ENCODE results near the gene TEX19. TPM values are rescaled to one million over a fixed set of nuclear protein-coding genes. Genes with fewer than 3 reads are reported as not detected.

Gene TEX19
- total and polyA plus RNA-seq, 2 of the 8 experiments (the other 6 are each of a cell fraction or from before 2014, with no cell fraction given) = 0.54 to 0.80 TPM

DNA sequence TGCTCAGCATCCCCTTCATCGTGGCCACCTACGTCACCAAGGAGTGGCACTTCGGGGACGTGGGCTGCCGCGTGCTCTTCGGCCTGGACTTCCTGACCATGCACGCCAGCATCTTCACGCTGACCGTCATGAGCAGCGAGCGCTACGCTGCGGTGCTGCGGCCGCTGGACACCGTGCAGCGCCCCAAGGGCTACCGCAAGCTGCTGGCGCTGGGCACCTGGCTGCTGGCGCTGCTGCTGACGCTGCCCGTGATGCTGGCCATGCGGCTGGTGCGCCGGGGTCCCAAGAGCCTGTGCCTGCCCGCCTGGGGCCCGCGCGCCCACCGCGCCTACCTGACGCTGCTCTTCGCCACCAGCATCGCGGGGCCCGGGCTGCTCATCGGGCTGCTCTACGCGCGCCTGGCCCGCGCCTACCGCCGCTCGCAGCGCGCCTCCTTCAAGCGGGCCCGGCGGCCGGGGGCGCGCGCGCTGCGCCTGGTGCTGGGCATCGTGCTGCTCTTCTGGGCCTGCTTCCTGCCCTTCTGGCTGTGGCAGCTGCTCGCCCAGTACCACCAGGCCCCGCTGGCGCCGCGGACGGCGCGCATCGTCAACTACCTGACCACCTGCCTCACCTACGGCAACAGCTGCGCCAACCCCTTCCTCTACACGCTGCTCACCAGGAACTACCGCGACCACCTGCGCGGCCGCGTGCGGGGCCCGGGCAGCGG lies 15.7 kb downstream of the TEX19 start (continued):
- TF ChIP-seq RNF2 (IDR thresholded peaks at IDR 0.05; ENCODE audit: borderline replicate concordance, low read depth, low read length, missing control alignments, poor library complexity, severe bottlenecking) = no peak
- no peak for TF ChIP-seq RFX5 (IDR thresholded peaks at IDR 0.05; ENCODE audit: borderline replicate concordance, low read depth, low read length)
- TF ChIP-seq CHD1 (IDR thresholded peaks at IDR 0.05; ENCODE audit: low read depth, low read length) = no peak
- TF ChIP-seq CREB1 (IDR thresholded peaks at IDR 0.05) = no peak
- no peak for TF ChIP-seq YY1 (IDR thresholded peaks at IDR 0.05; ENCODE audit: low read depth, low read length)
- TF ChIP-seq CEBPB (IDR thresholded peaks at IDR 0.05; ENCODE audit: low read depth, low read length) = no peak
